SK-N-SH (cell line): ENCODE measurements around the gene MTMR11. TPM values are rescaled to one million over a fixed set of nuclear protein-coding genes. Genes with fewer than 3 reads are reported as not detected.
A peak's percentile ranks its signal among the peaks of the same experiment; 100 is the strongest.

Source experiments
- CTCF ChIA-PET: fragments of 300-600, 350-600 bp; formaldehyde crosslinking; extraction: SDS; loops from one replicate; lab custom pipeline; 2021; lab: Yijun Ruan, JAX
- POLR2A ChIA-PET: fragments of 350-600 bp; sonication (Branson Sonifier 250); formaldehyde crosslinking; extraction: SDS; loops from one replicate; lab custom pipeline; 2020; ENCODE audit warnings: antibody characterized with exemption, inconsistent platforms; lab: Yijun Ruan, JAX
- DNase-seq: peaks from one replicate; pipeline ENCODE4 v3.0.0; 2012
- H2AFZ ChIP-seq: fragments of 200-600 bp; sonication (generic); 2 replicates; pipeline ENCODE4 v1.8.1; 2016; ENCODE audit warnings: antibody characterized with exemption, mild to moderate bottlenecking, low read depth
- H3F3A ChIP-seq: fragments of 200-600 bp; sonication (generic); replicated peaks from 2 replicates; pipeline ENCODE3; 2016; ENCODE audit warnings: antibody characterized with exemption, mild to moderate bottlenecking; ENCODE audit not compliant: insufficient read depth
- H3K27ac ChIP-seq, 2 experiments: fragments of 200-500 bp in 1 of 2; fragments of 200-600 bp in 1 of 2; sonication (Bioruptor generic) in 1 of 2; sonication (generic), shearing (Covaris generic) in 1 of 2; 2 replicates each; pipeline versions ENCODE4 v1.5.1 to v1.6.1; 2014 to 2016; ENCODE audit warnings: low read depth in 2 of 2, inconsistent platforms in 1 of 2, low read length in 1 of 2, mild to moderate bottlenecking in 1 of 2, mixed read lengths in 1 of 2
- H3K27me3 ChIP-seq: fragments of 200-600 bp; sonication (generic), shearing (Covaris generic); 2 replicates; pipeline ENCODE4 v1.6.1; 2016; ENCODE audit warnings: mixed run types; ENCODE audit not compliant: insufficient read depth
- H3K36me3 ChIP-seq, 2 experiments: fragments of 200-500 bp in 1 of 2; fragments of 200-600 bp in 1 of 2; sonication (Bioruptor generic) in 1 of 2; sonication (generic) in 1 of 2; replicated peaks in 1 of 2; 2 replicates each; pipeline versions ENCODE3 to v1.5.1; 2014 to 2016; ENCODE audit warnings: low read length in 1 of 2, mild to moderate bottlenecking in 1 of 2; ENCODE audit not compliant: insufficient read depth in 2 of 2, control insufficient read depth in 1 of 2
- H3K4me1 ChIP-seq, 2 experiments: fragments of 200-500 bp in 1 of 2; fragments of 200-600 bp in 1 of 2; sonication (Bioruptor generic) in 1 of 2; sonication (generic), shearing (Covaris generic) in 1 of 2; 2 replicates each; pipeline versions ENCODE4 v1.5.1 to v1.6.1; 2014 to 2016; ENCODE audit warnings: low read depth in 1 of 2, low read length in 1 of 2, mixed run types in 1 of 2; ENCODE audit not compliant: insufficient read depth in 2 of 2, control insufficient read depth in 1 of 2
- H3K4me2 ChIP-seq: fragments of 200-600 bp; sonication (generic), shearing (Covaris generic); 2 replicates; pipeline ENCODE4 v1.6.1; 2017; ENCODE audit warnings: mixed run types
- H3K4me3 ChIP-seq, 2 experiments: fragments of 200-500 bp in 1 of 2; fragments of 200-600 bp in 1 of 2; sonication (Bioruptor generic) in 1 of 2; sonication (generic), shearing (Covaris generic) in 1 of 2; 2 replicates each; pipeline versions ENCODE4 v1.5.1 to v1.8.1; 2014 to 2016; ENCODE audit warnings: low read depth in 2 of 2, inconsistent platforms in 1 of 2, low read length in 1 of 2, mild to moderate bottlenecking in 1 of 2, mixed read lengths in 1 of 2, moderate library complexity in 1 of 2
- H3K79me2 ChIP-seq: fragments of 200-600 bp; sonication (generic); 2 replicates; pipeline ENCODE4 v1.8.1; 2017; ENCODE audit warnings: mild to moderate bottlenecking; ENCODE audit not compliant: insufficient read depth
- H3K9ac ChIP-seq: fragments of 200-600 bp; sonication (generic); 2 replicates; pipeline ENCODE4 v1.6.1; 2017; ENCODE audit warnings: mixed run types
- H3K9me2 ChIP-seq: fragments of 200-600 bp; sonication (generic); 2 replicates; pipeline ENCODE4 v1.6.1; 2017; ENCODE audit warnings: mixed run types
- H3K9me3 ChIP-seq: fragments of 200-600 bp; sonication (generic); 2 replicates; pipeline ENCODE4 v1.6.1; 2017; ENCODE audit warnings: mixed run types, mild to moderate bottlenecking, moderate library complexity
- H4K20me1 ChIP-seq: fragments of 200-600 bp; sonication (generic); 2 replicates; pipeline ENCODE4 v1.6.1; 2017; ENCODE audit warnings: mild to moderate bottlenecking, mixed run types; ENCODE audit not compliant: insufficient read depth
- EZH2phosphoT487 ChIP-seq: fragments of 200-600 bp; sonication (generic); IDR thresholded peaks from 2 replicates; pipeline ENCODE4 v1.6.1; 2017; ENCODE audit warnings: low read depth, mixed run types, mild to moderate bottlenecking, antibody characterized with exemption, moderate library complexity, borderline replicate concordance
- FOXM1 ChIP-seq: IDR thresholded peaks from 2 replicates; pipeline ENCODE4 v1.4.0; 2012; ENCODE audit warnings: low read depth, mild to moderate bottlenecking
- GABPA ChIP-seq: IDR thresholded peaks from 2 replicates; pipeline ENCODE4 v1.4.0; 2012; ENCODE audit warnings: low read depth, mild to moderate bottlenecking
- GATA2 ChIP-seq: sonication (generic); formaldehyde crosslinking; IDR thresholded peaks from 2 replicates; pipeline ENCODE4 v1.5.0; 2020; ENCODE audit warnings: mild to moderate bottlenecking, missing genetic modification reagents
- JUND ChIP-seq: IDR thresholded peaks from 2 replicates; pipeline ENCODE4 v1.4.0; 2012
- MEF2A ChIP-seq: IDR thresholded peaks from 2 replicates; pipeline ENCODE4 v1.4.0; 2012; ENCODE audit warnings: low read depth, borderline replicate concordance
- MXI1 ChIP-seq: IDR thresholded peaks from 2 replicates; pipeline ENCODE4 v1.6.1; 2012; ENCODE audit warnings: mild to moderate bottlenecking, low read depth, low read length, improper control_type of control experiment
- NFIC ChIP-seq: IDR thresholded peaks from 2 replicates; pipeline ENCODE4 v1.4.0; 2012; ENCODE audit warnings: borderline replicate concordance
- NRF1 ChIP-seq: IDR thresholded peaks from 2 replicates; pipeline ENCODE4 v1.6.1; 2012; ENCODE audit warnings: low read depth, mild to moderate bottlenecking, low read length
- POLR2AphosphoS5 ChIP-seq: IDR thresholded peaks from 2 replicates; pipeline ENCODE4 v1.6.1; 2012; ENCODE audit warnings: low read depth, low read length
- RAD21 ChIP-seq: IDR thresholded peaks from 2 replicates; pipeline ENCODE4 v1.6.1; 2012; ENCODE audit warnings: mild to moderate bottlenecking, low read length
- RCOR1 ChIP-seq: fragments of 150-350 bp; IDR thresholded peaks from 2 replicates; pipeline ENCODE4 v1.6.1; 2017; ENCODE audit warnings: antibody characterized with exemption, low read length
- RFX5 ChIP-seq: IDR thresholded peaks from 2 replicates; pipeline ENCODE4 v1.6.1; 2012; ENCODE audit warnings: mild to moderate bottlenecking, improper control_type of control experiment, low read length
- RXRA ChIP-seq: IDR thresholded peaks from 2 replicates; pipeline ENCODE4 v1.4.0; 2012; ENCODE audit warnings: low read depth, mild to moderate bottlenecking, borderline replicate concordance
- SIN3A ChIP-seq: IDR thresholded peaks from 2 replicates; pipeline ENCODE4 v1.6.1; 2012; ENCODE audit warnings: low read depth, mild to moderate bottlenecking, low read length, moderate library complexity, borderline replicate concordance
- TAF1 ChIP-seq: IDR thresholded peaks from 2 replicates; pipeline ENCODE4 v1.6.1; 2012; ENCODE audit warnings: low read depth, mild to moderate bottlenecking, low read length, moderate library complexity, borderline replicate concordance
- TCF12 ChIP-seq: IDR thresholded peaks from 2 replicates; pipeline ENCODE4 v1.4.0; 2012
- YY1 ChIP-seq: IDR thresholded peaks from 2 replicates; pipeline ENCODE4 v1.4.0; 2012; ENCODE audit warnings: low read depth, mild to moderate bottlenecking
- WGBS: methylation state at CpG from one replicate; pipeline ENCODE4 v1.1.6; 2017; ENCODE audit warnings: low lambda C conversion rate; 5-methylcytosine and 5-hydroxymethylcytosine counted together
- polyA plus RNA-seq, 3 experiments: library from polyadenylated mRNA; depleted of rRNA; stranded (reverse); fragments of >200 nt; gene quantifications; 2 replicates each; pipeline ENCODE4 v1.2.3, GENCODE V29; 2012
- TF ChIP-seq, protein P1 (sequence below): IDR thresholded peaks from 2 replicates; pipeline ENCODE4 v1.6.1; 2012; ENCODE audit warnings: mild to moderate bottlenecking, low read depth, low read length, moderate library complexity
- TF ChIP-seq, protein P2 (sequence below): IDR thresholded peaks from 2 replicates; pipeline ENCODE4 v1.4.0; 2012; ENCODE audit warnings: low read depth
- TF ChIP-seq, protein P3 (sequence below): IDR thresholded peaks from 2 replicates; pipeline ENCODE4; 2012
- TF ChIP-seq, protein P4 (sequence below): IDR thresholded peaks from 2 replicates; pipeline ENCODE4 v1.4.0; 2012; ENCODE audit warnings: low read depth, borderline replicate concordance
- TF ChIP-seq, protein P5 (sequence below): fragments of 150-350 bp; IDR thresholded peaks from 2 replicates; pipeline ENCODE4 v1.6.1; 2017; ENCODE audit warnings: antibody characterized with exemption, low read length, low read depth, borderline replicate concordance
- TF ChIP-seq, protein P6 (sequence below): IDR thresholded peaks from 2 replicates; pipeline ENCODE4 v1.4.0; 2012; ENCODE audit warnings: low read depth, borderline replicate concordance

Gene MTMR11
- polyA plus RNA-seq, 1 of the 3 experiments (the other 2 are of a cell fraction) = 9.4 TPM

DNA sequence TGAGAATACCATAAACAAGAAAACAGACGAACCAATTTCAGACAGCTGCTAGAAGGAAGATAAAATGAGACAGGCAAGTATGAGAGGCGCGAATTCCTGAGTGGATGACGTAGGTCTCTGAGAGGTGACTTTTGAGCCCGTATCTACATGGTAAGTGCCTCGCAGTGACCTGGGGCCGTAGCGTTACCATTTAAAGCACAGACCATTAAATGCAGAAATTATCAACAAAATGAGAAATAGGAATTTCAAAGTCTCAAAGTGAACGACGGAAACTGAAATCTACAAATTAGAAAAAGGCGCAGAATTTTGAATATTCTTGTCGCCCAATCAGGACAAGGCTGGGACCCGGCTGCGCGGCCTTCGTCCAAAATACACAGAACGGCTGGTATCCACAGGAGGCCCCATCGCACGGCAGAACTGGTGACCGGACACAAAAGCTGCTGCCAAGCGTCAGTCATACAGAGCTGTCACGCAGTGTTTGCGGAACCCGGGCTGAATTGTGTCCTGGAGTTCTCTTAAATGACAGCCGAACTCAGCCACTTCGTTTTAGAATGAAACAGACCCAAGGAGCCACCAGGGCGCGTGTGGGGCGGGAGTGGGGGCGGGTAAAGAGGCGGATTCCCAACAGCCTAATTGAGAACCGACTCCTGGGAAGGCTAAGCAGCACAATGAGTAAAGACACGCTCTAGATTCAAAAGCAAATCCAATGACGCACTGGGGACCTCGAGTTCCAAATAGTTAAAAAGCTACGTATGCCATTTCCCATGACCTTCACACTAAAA is 51.1 kb downstream of the MTMR11 start:
- CTCF ChIA-PET = interaction anchor here (3.2 kb wide), 1 partner anchor 302 kb away, joined by 15 read pairs; no protein-coding TSS in a partner anchor
- peak; percentile 54 for DNase-seq
- TF ChIP-seq NFIC (peak; percentile 68; the same call in 1 of the 2 replicates), GABPA (no peak), RAD21 (no peak), POLR2AphosphoS5 (peak; percentile 67; the same call in 1 of the 2 replicates), RXRA (no peak), EZH2phosphoT487 (no peak), FOXM1 (no peak), TCF12 (peak; percentile 25; the same call in 1 of the 2 replicates), GATA2 (no peak), NRF1 (peak; percentile 51), MEF2A (no peak), RFX5 (peak; percentile 41; the same call in 1 of the 2 replicates), YY1 (no peak), TAF1 (peak; percentile 53; the same call in 1 of the 2 replicates), JUND (no peak), RCOR1 (no peak), SIN3A (peak; percentile 67; the same call in 1 of the 2 replicates), MXI1 (no peak; the same call in 1 of the 2 replicates)
- TF ChIP-seq, protein P1, sequence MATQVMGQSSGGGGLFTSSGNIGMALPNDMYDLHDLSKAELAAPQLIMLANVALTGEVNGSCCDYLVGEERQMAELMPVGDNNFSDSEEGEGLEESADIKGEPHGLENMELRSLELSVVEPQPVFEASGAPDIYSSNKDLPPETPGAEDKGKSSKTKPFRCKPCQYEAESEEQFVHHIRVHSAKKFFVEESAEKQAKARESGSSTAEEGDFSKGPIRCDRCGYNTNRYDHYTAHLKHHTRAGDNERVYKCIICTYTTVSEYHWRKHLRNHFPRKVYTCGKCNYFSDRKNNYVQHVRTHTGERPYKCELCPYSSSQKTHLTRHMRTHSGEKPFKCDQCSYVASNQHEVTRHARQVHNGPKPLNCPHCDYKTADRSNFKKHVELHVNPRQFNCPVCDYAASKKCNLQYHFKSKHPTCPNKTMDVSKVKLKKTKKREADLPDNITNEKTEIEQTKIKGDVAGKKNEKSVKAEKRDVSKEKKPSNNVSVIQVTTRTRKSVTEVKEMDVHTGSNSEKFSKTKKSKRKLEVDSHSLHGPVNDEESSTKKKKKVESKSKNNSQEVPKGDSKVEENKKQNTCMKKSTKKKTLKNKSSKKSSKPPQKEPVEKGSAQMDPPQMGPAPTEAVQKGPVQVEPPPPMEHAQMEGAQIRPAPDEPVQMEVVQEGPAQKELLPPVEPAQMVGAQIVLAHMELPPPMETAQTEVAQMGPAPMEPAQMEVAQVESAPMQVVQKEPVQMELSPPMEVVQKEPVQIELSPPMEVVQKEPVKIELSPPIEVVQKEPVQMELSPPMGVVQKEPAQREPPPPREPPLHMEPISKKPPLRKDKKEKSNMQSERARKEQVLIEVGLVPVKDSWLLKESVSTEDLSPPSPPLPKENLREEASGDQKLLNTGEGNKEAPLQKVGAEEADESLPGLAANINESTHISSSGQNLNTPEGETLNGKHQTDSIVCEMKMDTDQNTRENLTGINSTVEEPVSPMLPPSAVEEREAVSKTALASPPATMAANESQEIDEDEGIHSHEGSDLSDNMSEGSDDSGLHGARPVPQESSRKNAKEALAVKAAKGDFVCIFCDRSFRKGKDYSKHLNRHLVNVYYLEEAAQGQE = peak; percentile 46; the same call in 1 of the 2 replicates
- TF ChIP-seq, protein P2, sequence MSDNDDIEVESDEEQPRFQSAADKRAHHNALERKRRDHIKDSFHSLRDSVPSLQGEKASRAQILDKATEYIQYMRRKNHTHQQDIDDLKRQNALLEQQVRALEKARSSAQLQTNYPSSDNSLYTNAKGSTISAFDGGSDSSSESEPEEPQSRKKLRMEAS = peak; percentile 68; the same call in 1 of the 2 replicates
- TF ChIP-seq, protein P3, sequence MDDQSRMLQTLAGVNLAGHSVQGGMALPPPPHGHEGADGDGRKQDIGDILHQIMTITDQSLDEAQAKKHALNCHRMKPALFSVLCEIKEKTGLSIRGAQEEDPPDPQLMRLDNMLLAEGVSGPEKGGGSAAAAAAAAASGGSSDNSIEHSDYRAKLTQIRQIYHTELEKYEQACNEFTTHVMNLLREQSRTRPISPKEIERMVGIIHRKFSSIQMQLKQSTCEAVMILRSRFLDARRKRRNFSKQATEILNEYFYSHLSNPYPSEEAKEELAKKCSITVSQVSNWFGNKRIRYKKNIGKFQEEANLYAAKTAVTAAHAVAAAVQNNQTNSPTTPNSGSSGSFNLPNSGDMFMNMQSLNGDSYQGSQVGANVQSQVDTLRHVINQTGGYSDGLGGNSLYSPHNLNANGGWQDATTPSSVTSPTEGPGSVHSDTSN = peak; percentile 29; the same call in 1 of the 2 replicates
- TF ChIP-seq, protein P4, sequence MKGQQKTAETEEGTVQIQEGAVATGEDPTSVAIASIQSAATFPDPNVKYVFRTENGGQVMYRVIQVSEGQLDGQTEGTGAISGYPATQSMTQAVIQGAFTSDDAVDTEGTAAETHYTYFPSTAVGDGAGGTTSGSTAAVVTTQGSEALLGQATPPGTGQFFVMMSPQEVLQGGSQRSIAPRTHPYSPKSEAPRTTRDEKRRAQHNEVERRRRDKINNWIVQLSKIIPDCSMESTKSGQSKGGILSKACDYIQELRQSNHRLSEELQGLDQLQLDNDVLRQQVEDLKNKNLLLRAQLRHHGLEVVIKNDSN = no peak
- TF ChIP-seq, protein P5, sequence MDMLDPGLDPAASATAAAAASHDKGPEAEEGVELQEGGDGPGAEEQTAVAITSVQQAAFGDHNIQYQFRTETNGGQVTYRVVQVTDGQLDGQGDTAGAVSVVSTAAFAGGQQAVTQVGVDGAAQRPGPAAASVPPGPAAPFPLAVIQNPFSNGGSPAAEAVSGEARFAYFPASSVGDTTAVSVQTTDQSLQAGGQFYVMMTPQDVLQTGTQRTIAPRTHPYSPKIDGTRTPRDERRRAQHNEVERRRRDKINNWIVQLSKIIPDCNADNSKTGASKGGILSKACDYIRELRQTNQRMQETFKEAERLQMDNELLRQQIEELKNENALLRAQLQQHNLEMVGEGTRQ = no peak
- TF ChIP-seq, protein P6, sequence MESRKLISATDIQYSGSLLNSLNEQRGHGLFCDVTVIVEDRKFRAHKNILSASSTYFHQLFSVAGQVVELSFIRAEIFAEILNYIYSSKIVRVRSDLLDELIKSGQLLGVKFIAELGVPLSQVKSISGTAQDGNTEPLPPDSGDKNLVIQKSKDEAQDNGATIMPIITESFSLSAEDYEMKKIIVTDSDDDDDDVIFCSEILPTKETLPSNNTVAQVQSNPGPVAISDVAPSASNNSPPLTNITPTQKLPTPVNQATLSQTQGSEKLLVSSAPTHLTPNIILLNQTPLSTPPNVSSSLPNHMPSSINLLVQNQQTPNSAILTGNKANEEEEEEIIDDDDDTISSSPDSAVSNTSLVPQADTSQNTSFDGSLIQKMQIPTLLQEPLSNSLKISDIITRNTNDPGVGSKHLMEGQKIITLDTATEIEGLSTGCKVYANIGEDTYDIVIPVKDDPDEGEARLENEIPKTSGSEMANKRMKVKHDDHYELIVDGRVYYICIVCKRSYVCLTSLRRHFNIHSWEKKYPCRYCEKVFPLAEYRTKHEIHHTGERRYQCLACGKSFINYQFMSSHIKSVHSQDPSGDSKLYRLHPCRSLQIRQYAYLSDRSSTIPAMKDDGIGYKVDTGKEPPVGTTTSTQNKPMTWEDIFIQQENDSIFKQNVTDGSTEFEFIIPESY = peak; percentile 79; the same call in 1 of the 2 replicates

More for the DNA sequence above, 51.1 kb downstream of the MTMR11 start:
- H3K4me1 ChIP-seq = peaks cover 8 to 19% of the 10 kb centered on the region in 2 experiments; a peak in 3 of 4 replicates
- H3K9me2 ChIP-seq = no peaks in the 10 kb centered on the region
- H3K9ac ChIP-seq = peak overlapping the region; percentile 95
- H3K4me2 ChIP-seq = peak overlapping the region; percentile 72
- peak overlapping the region; percentile 31; the same call in 1 of the 2 replicates for H2AFZ ChIP-seq
- POLR2A ChIA-PET = interaction anchor here (0.6 to 4.4 kb wide), 9 partner anchors 14 to 301 kb away, joined by 3 to 34 read pairs (median 13); partner anchors contain the start of genes BOLA1, PLEKHO1 and SF3B4
- WGBS = 2% methylated on average over 30 of the region's 36 CpGs
- peaks cover 43% of the 10 kb centered on the region for H3F3A ChIP-seq
- H4K20me1 ChIP-seq = peaks cover 20% of the 10 kb centered on the region; the same call in 1 of the 2 replicates
- H3K27ac ChIP-seq = peak overlapping the region; percentile 97 to 98
- peaks cover 30% of the 10 kb centered on the region for H3K79me2 ChIP-seq
- no peaks in the 10 kb centered on the region for H3K27me3 ChIP-seq
- no peaks in the 10 kb centered on the region for H3K9me3 ChIP-seq
- H3K36me3 ChIP-seq = no peaks in the 10 kb centered on the region
- H3K4me3 ChIP-seq = peak overlapping the region; percentile 73 to 88
